GM21825 (cell line): ENCODE measurements around the gene CDHR1.

Experiments used
- ATAC-seq: cut with Tn5 transposase; IDR thresholded peaks from one replicate; pipeline ENCODE4 v1.9.1; 2021; ENCODE audit warnings: mild to moderate bottlenecking, moderate library complexity; ENCODE audit not compliant: unreplicated experiment

The CDHR1 gene

DNA sequence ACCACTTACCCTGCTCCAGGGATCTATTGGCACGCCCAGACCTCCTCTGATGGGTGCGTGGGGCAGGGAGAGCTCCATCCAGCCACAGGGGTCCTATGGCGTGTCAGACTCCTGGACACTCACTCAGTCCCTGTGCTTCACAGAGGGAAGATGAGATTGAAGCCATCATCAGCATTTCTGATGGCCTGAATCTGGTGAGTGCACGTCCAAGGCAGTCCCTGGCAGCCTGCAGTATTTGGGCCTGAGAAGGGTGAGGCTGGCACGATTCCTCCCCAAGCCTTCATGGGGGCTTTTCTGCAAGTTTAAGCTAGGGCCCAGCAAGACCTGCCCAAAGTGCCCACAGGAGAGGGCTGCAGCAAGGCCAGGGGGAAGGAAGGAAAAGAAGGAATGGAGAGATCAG, 3.3 kb downstream of the CDHR1 start:
- ATAC-seq: no peak

DNA sequence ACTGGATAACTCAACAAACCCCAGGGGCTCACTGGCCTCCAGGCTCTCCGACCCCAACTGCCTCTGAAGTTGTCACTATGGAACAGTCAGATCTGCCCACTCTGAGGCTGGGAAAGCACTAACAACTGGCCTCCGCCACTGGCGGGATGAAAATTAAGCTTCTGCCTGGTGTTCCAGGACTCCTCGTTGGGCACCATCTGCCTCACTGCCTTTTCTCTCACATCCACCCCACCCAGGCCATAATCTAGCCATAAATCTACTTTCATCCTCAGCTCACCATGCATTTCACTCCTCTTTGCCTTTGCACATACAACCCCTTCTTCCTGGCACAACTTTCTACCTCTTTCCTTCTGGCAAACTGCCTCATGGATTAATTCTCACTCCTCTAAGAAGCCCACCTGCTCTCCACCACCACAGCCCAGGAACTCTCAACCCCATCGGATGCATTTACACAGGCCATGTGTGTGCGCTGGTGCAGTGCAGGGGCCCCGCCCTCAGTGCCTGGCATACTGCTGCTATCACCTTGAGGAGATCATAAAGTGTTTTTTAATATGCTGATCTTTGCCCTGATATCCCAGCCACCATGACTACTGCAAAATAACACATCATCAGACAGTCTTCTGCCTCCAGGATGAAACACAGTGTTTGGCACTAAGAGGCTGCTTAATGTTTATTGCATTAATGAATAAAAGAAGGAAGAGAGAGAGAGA, 4.0 kb downstream of the CDHR1 start:
- ATAC-seq: no peak

DNA sequence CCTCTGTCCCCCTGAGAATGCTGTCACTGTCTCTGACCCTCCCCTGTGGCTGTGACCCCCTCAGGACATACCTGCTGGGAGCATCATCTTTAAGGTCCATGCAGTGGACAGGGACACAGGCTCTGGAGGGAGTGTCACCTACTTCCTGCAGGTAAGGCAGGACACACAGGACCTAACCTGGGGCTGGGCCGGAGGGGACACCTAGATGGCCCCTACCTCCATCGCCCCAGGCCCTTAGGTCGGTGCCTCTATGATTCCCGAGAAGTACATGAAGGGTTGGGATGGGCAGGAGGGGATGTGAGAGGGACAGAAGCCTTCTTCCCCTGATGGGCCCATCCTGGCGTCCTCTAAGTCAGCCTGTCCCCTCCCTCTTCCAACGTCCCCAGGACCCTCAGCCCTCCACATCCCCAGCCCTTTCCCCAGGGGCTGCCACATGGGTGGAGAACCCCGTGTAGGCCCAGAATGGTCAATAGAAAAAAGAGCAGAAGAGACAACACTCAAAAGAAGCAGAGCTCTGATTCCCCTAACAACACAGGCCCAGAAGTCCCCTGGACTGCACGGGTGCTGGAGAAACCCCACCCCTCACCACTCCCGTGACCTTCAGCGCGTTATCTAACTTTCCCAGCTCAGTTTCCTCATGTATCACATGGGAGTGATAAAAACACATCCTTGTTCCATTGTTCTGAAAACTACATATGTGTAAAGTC, 6.4 kb downstream of the CDHR1 start:
- ATAC-seq: no peak

DNA sequence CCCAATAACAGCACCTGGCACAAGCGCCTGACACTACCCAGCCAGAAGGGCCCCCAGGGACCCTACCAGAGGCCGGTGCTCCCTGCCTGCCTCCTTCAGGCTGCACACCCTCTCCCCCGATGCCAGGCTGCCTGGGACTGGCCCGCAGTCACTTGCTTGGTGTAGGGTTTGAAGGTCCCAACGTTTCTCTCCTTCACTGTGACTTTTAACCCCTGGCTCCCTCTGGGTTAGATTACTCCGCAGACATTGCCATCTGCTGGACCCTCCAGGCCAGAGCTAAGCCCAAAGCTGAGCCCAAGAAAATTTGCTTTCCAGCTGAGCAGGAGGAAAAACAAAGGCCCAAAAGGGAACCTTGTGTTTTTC, 6.9 kb downstream of the CDHR1 start:
- no peak for ATAC-seq

DNA sequence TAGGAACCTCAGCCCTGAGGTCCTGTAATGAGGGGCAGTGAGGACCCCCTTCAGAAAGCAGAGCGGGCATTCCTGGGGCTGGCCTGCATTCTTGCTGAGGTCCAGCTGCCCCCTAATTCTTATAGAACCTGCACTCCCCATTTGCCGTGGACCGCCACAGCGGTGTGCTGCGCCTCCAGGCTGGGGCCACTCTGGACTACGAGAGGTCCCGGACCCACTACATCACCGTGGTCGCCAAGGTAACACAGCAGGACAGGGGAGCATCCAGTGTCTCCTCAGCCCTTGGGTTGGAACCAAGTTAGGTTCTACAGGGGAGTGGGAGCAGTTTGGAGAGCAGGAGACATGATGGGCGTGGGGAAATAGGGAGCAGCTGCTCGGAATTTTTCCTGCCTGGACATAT, 7.3 kb downstream of the CDHR1 start:
- no peak for ATAC-seq

DNA sequence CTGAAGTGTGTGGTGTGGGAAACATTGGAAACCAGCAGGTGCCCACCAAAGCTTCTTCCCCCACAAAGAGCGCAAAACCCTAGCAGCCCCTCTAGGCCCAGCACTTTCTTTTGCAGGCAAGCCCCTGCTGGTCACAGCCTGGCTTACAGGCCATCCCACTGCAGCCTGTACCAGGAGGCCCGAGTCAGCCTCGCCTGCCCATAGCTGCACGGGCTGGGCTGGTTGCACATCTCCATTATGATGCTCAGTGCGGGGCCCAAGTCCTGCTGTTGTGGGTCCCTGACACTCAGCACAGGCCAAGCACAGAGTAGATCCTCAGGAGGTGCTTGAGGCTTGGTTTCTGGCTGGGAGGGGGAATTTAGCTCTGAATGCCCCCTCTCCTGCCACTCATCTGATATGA, 8.0 kb downstream of the CDHR1 start:
- no peak for ATAC-seq

DNA sequence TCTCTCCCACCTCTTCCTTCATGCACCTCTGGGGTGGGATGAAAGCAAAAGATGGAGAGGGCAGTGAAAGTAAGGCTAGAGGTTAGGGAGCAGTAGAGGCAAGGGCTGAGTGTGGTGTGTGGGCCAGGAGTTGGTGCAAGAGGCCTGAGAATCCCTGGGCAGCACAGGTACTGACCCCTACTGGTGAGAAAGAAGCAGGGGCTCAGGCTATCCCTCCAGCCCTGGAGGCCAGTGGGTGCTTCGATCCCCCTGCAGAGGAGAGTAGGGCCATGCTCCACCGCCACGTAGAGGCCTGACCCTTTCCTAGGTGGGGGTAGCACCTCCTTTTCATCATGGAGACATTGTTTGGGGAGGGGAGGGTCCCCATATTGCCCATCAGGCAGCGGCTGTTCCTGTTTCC, 9.8 kb downstream of the CDHR1 start:
- ATAC-seq: no peak

DNA sequence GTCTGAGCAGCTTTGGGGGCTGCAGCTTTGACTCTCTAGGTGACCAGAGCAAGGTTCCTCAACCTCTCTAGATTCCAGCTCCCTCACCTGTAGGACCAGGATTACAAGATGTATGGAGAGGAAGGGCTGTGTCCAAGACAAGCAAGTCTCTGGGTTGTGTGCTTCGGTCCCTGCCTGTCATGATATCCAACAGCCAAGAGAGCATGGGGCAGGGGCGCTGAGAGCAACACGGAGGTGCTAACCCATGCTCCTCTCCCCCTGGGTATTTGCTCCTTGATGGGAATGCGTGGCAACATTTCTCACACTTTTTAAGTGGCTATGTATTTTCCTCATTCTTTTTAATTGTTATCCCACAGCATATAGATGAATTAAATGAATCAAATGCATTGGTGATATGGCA, 10.3 kb downstream of the CDHR1 start:
- ATAC-seq: no peak

DNA sequence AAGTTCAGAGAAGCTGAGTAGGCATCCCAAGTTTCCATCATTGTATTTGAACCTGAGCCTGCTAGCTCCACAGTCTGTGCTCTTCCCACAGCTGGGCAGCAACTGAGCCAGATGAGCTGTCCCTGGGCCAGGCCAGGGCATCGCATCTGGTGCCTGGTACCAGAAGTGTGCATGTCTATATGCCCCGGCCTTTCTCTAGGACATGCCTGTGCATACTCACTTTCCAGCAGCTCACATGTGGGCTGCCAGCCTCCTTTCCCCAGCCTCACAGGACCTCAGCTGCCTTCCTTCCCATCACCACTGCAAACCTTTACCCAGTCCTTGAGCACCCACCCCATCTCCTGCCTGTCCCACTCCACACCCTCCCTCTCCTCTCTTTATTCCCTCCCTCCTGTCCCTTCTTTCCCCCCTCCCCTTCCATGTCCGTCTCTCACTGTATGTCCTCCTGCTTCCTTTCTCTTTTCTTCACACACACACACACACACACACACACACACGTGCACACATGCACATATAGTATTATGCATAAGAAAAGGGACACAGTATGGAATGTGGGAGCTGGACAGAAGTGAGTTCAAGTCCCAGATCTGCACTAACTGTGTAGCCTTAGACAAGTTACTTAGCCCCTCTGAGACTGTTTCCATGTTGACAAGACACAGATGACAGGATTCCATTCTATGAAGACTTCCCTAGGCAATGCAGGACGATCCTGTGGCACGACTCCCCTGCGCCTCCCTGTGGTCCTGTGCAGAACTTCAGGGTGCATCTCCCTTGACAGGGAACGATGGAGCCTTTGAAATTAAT, 10.9 kb downstream of the CDHR1 start:
- no peak for ATAC-seq

DNA sequence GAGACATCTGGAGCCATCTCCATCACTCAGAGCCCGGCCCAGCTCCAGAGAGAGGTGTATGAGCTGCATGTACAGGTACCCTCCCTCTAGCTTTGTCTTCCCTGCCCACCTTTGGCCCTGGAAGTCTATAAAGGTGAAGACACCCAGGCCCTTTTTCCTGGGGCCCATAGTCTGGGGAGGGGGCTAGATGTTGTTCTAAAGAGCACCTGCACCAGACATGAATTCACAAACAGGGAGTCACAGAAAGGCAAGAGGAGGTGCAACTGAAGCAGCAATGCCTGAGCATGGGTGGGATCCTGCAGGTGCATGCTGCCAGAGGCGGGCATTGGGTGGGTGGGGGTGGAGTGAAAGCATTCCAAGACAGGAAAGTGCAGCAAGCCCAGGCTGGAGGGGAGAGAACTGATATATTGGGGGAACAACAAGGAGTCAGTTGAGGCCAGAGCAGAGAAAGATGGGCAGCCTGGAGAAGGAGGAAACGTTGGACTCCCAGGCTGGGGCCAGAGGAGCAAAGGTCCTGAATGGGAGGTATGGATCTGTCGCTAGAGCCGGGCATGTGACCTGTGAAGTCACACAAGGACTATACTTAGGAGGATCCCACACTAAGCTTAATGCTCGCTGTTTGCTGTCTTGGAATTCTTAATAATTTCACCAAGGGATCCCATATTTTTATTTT, 11.7 kb downstream of the CDHR1 start:
- no peak for ATAC-seq

DNA sequence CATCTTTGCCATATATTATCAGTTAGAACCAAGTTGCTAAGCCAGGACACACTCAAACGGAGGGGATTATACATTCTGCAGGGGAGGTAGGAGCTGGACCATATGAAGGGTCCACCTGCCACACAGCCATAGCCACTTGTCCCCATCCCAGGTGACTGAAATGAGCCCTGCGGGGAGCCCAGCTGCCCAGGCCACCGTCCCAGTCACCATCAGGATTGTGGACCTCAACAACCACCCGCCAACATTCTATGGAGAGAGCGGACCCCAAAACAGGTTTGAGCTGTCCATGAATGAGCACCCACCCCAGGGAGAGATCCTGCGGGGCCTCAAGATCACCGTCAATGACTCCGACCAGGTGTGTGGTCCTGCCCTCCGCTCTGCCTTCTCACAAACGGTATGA, 13.7 kb downstream of the CDHR1 start:
- no peak for ATAC-seq

DNA sequence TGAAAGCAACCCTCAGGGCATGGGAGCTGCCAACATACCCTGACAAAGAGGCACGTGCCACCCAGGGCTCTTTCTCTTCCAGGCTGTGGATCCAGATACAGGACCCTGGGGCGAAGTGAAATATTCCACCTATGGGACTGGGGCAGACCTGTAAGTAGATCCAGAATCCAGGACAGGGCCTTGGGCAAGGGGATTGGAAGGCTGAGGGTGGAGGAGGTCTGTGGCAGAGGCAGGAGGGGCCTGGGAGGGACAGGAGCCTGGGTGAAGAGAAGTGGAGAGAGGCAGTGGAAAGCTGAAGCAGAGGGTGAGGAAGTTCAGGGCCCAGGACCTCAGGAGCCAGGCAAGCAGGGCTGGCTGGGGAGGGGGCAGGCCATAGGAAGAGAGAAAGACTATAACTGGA, 17.2 kb downstream of the CDHR1 start:
- ATAC-seq: no peak

DNA sequence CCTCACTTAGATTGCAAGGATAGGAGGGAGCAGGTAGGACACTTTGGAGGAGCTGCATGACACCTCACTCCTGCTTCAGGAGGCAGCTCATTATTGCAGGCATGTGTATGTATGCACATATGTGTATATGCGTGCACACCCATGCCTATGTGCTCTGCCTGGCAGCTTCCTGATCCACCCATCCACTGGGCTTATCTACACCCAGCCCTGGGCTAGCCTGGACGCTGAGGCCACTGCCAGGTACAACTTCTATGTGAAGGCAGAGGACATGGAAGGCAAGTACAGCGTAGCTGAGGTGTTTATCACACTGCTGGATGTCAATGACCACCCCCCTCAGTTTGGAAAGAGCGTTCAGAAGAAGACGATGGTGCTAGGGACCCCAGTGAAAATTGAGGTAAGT, 17.7 kb downstream of the CDHR1 start:
- ATAC-seq: no peak

DNA sequence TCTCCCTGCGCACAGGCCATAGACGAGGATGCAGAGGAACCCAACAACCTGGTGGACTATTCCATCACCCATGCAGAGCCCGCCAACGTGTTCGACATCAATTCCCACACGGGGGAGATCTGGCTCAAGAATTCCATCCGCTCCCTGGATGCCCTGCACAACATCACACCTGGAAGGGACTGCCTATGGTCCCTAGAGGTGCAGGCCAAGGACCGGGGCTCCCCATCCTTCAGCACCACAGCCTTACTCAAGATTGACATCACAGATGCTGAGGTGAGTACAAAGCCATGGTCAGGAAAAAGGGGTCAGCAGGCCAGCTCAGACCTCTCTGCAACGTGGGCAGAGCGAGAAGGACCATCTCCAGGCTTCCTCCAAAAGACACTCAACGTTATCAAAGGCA, 18.7 kb downstream of the CDHR1 start:
- no peak for ATAC-seq

DNA sequence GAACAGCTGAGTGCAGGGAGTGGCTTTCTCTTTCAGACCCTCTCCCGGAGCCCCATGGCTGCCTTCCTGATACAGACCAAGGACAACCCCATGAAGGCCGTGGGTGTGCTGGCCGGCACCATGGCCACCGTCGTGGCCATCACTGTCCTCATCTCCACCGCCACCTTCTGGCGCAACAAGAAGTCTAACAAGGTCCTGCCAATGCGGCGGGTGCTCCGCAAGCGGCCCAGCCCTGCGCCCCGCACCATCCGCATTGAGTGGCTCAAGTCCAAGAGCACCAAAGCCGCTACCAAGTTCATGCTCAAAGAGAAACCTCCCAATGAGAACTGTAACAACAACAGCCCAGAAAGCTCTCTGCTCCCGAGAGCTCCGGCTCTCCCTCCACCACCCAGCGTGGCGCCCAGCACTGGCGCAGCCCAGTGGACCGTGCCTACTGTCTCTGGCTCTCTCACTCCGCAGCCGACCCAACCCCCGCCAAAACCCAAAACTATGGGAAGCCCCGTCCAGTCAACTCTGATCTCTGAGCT, 19.8 kb downstream of the CDHR1 start:
- no peak for ATAC-seq

DNA sequence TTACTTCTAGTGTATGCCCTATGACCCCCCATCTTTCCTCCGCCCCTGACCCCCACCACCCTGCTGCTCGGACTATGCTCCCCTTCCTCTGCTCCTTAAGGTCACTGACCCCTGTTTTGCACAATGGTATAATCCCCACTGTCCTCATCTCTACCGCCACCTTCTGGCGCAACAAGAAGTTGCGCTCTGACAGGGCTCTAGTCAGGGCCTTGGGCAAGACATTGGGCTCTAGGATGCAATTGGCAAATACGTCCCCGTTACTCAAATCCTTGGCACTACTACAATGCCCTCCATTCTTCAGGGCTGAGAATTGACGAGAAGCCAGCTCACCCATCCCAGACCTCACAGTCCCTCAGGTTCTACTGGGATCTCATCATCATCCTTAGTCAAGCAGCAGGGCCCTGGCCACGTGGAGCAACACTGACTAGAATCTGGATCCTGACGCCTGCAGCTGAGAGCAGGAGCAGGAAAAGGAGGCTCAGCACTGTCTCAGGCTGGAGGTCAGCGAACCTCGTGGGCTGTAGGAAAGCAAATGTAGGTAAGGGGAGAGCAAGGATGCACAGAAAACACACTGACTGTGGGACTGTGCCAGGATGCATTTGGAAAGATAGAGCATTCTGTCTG, 20.4 kb downstream of the CDHR1 start:
- ATAC-seq: peak; percentile 72

DNA sequence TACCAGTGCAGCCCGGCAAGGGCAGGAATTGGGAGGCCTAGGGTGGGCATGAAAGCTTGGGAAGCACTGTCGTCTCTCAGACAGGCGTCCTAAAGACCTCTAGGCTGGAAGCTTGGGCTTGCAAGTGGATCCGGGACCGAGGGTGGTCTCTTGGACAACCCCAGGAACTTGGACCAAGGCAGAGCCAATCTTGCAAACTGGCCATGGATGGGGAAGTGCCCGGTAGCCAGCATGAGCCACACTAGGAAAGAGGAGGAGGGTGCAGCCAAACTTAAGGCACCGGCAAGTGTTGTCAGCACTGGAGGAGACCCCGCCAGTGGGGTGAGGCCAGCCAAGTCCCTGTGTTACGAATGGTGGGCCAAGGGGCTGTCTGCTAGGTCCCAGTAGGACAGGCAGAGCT, 22.5 kb downstream of the CDHR1 start:
- no peak for ATAC-seq

DNA sequence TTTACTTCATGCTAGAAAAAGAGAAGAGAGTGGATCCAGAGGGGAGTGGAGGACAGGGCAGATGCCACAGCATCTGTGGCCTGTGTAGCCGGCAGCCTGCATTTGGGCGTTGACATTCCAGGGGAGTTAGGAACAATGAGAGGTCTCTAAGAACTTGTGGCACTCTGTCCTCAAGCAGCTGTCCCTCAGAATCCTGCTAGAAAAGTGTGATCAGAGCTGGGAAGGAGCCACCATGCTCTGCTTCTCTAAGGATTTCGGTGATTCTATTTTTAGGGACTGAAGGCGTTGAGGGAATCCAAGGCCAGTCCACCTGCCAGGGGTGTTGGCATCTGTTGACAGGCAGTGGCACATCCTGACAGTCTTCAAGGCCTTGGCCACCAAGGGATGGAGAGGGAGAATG, 23.4 kb downstream of the CDHR1 start:
- no peak for ATAC-seq

DNA sequence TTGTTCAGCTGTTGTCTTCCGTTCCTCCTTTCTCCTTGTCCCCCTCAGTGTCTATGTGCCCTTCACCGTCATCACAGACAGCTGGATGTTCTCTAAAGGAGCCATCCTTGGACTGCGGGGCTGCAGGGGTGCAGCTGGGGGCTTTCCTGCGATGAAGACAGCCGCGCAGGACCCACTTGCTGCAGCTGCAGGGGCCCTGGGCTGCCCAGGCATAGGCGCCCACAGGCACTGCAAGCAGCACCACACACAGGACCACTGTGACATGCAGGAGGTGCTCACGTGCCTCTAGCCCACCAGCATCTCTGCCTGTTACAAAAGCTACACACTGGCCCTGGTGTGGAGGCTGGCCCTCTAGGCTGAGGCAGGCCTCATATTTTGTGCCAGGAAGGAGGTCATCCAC, 27.6 kb downstream of the CDHR1 start:
- no peak for ATAC-seq

DNA sequence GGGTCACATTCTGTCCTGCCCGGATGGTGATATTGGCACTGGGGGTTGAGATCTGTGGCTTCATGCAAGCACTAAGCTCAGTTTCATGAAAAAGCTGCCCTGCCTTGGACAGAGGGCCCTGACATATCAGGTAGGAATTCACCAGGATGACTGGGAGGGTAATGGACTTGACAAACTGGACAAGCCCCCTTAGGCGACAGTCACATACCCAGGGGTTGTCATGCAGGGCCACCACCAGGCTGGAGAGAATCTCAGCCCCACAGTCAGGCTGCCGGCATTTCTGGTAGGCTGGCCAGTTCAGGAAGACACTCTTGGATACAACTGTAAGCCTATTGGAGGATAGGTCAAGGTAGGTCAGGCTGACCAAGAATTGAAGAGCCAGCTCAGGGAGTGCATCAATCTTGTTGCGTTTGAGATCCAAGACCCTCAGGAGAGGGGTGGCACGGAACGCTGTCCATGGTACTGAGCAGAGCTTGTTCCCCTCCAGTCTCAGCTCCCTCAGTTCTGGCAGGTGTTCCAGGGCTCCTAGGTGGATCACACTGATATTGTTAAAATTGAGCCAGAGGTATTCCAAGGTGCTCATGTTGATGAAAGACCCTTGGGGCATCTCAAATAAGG, 30.2 kb downstream of the CDHR1 start:
- no peak for ATAC-seq
